ENCODE data around the gene INPP4A. TPM values are rescaled to one million over a fixed set of nuclear protein-coding genes. Genes with fewer than 3 reads are reported as not detected.

The INPP4A gene
- total RNA-seq, 6 donors from 2014 or later = 23.3 to 93.2 (median 36.5) TPM

- Histone ChIP-seq H3K27ac (no peak overlapping the region), H3K4me1 (peaks cover 31 to 47% (median 41%) of the 10 kb centered on the region in 4 donors), H3K9me3 (no peaks in the 10 kb centered on the region), H3K4me3 (no peak overlapping the region), H3K27me3 (no peaks in the 10 kb centered on the region), H3K36me3 (no peaks in the 10 kb centered on the region)
- ATAC-seq (ENCODE audit: low FRiP score in 2 of 2) (no peak), DNase-seq (no peak)
- no peak for TF ChIP-seq POLR2AphosphoS5 (IDR thresholded peaks at IDR 0.05)
- no peak for TF ChIP-seq POLR2A (IDR thresholded peaks at IDR 0.05)
- TF ChIP-seq EP300 (IDR thresholded peaks at IDR 0.05) = no peak
- TF ChIP-seq CTCF (IDR thresholded peaks at IDR 0.05) = no peak
- 94% methylated on average over 4 of the region's 4 CpGs for WGBS, 2 donors
Measured at GRCh38 chr2:98502556-98503335, 58.1 kb downstream of the INPP4A start.

GRCh38 chr2:98503481-98504105 is 58.9 kb downstream of the INPP4A start:
- no peak for ATAC-seq (ENCODE audit: low FRiP score in 2 of 2)

GRCh38 chr2:98504381-98505109 is 59.9 kb downstream of the INPP4A start:
- Histone ChIP-seq H3K36me3 (no peaks in the 10 kb centered on the region), H3K9me3 (no peaks in the 10 kb centered on the region), H3K27me3 (no peaks in the 10 kb centered on the region), H3K4me3 (no peak overlapping the region), H3K4me1 (peaks cover 47 to 65% (median 58%) of the 10 kb centered on the region in 4 donors), H3K27ac (peak overlapping the region; percentile 73 to 86 (median 81))
- WGBS, 2 donors = 29 to 37% methylated on average over 8 of the region's 8 CpGs
- TF ChIP-seq POLR2A (IDR thresholded peaks at IDR 0.05) (no peak), CTCF (IDR thresholded peaks at IDR 0.05) (no peak), POLR2AphosphoS5 (IDR thresholded peaks at IDR 0.05) (no peak), EP300 (IDR thresholded peaks at IDR 0.05) (no peak)
- ATAC-seq (ENCODE audit: low FRiP score in 2 of 2) (no peak), DNase-seq (no peak)

More at GRCh38 chr2:98503481-98504105, 58.9 kb downstream of the INPP4A start:
- WGBS, 2 donors = 70 to 87% methylated on average over 2 of the region's 2 CpGs
- no peak overlapping the region for H3K4me3 ChIP-seq
- H3K36me3 ChIP-seq = no peaks in the 10 kb centered on the region
- peaks cover 40 to 56% (median 50%) of the 10 kb centered on the region in 4 donors for H3K4me1 ChIP-seq
- TF ChIP-seq POLR2A (IDR thresholded peaks at IDR 0.05) (no peak), EP300 (IDR thresholded peaks at IDR 0.05) (no peak), CTCF (IDR thresholded peaks at IDR 0.05) (no peak), POLR2AphosphoS5 (IDR thresholded peaks at IDR 0.05) (no peak)
- H3K27me3 ChIP-seq = no peaks in the 10 kb centered on the region
- H3K9me3 ChIP-seq = no peaks in the 10 kb centered on the region
- no peak for DNase-seq
- peak overlapping the region; percentile 45 to 86 (median 79) for H3K27ac ChIP-seq

- Histone ChIP-seq H3K27me3 (no peaks in the 10 kb centered on the region), H3K4me1 (peaks cover 47 to 68% (median 58%) of the 10 kb centered on the region in 4 donors), H3K9me3 (no peaks in the 10 kb centered on the region), H3K36me3 (no peaks in the 10 kb centered on the region), H3K4me3 (no peak overlapping the region), H3K27ac (peak overlapping the region; percentile 73 to 86 (median 81))
- 59 to 60% methylated on average over 6 to 7 of the region's 7 CpGs for WGBS, 2 donors
- ATAC-seq (ENCODE audit: low FRiP score in 2 of 2) (peak; percentile 56 to 63), DNase-seq (peak in 1 of 2 donors; percentile 70)
- TF ChIP-seq EP300 (IDR thresholded peaks at IDR 0.05) (peak in 2 of 4 donors; percentile 19 to 31), CTCF (IDR thresholded peaks at IDR 0.05) (no peak), POLR2AphosphoS5 (IDR thresholded peaks at IDR 0.05) (peak in 1 of 2 donors; percentile 45), POLR2A (IDR thresholded peaks at IDR 0.05) (peak in 1 of 4 donors; percentile 57)
Measured at GRCh38 chr2:98505311-98505808, 60.7 kb downstream of the INPP4A start.

All from upper lobe of left lung (tissue), 6 donors.